GM12873 (cell line): ENCODE data around the gene MLXIPL.

Source experiments
- TF ChIP-seq, protein P1 (sequence below): IDR thresholded peaks from 2 replicates; pipeline ENCODE4 v1.5.1; 2012; ENCODE audit warnings: low read depth, mild to moderate bottlenecking, moderate library complexity, low read length, control low read depth; ENCODE audit not compliant: insufficient read depth; ENCODE audit errors: missing control alignments

Gene MLXIPL

DNA sequence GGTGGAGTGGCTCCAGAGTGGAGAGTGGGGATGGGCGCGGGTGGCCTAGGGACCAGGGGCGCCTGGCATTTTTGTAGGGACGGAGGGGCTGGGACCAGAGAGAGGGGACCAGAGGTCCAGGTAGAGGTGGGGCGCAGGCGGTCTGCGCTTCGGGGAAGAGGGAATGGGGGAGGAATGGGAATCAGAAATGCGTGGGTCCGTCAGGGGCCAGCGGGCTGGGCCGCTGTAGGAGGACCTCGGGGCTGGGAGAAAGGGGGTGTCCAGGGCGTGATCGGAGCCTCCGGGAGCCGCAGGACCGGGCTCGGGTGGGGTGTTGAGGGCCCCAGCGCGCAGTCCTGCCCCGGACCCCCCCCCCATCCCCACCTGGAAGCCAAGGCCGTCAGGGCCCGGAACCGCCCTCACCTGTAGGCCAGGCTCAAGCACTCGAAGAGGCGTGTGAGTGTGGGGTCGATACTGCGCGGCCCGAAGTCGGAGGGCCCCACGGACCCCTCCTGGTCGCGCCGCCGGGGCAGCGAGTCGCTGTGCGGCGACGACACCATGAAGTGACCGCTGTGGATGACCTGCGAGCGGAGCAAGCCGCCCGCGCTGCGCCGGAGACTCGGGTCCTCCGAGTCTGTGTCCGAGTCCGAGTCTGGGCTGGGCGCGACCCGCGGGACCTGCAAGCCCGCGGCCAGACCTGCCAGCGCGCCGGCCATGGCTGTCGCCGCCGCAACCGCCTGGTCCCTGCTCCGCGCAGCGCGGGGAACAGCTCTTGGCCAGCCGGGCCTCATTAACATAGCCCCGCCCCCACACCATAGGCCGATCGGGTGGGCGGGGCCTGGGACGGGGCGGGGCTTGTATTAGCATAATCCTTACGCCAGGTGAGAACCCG is at the start of gene MLXIPL:
MLXIPL (minus strand) TSS at position 725 of the 871 bp plus-strand sequence; CDS start at position 695, 30 bp downstream.
- TF ChIP-seq, protein P1, sequence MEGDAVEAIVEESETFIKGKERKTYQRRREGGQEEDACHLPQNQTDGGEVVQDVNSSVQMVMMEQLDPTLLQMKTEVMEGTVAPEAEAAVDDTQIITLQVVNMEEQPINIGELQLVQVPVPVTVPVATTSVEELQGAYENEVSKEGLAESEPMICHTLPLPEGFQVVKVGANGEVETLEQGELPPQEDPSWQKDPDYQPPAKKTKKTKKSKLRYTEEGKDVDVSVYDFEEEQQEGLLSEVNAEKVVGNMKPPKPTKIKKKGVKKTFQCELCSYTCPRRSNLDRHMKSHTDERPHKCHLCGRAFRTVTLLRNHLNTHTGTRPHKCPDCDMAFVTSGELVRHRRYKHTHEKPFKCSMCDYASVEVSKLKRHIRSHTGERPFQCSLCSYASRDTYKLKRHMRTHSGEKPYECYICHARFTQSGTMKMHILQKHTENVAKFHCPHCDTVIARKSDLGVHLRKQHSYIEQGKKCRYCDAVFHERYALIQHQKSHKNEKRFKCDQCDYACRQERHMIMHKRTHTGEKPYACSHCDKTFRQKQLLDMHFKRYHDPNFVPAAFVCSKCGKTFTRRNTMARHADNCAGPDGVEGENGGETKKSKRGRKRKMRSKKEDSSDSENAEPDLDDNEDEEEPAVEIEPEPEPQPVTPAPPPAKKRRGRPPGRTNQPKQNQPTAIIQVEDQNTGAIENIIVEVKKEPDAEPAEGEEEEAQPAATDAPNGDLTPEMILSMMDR = no peak

DNA sequence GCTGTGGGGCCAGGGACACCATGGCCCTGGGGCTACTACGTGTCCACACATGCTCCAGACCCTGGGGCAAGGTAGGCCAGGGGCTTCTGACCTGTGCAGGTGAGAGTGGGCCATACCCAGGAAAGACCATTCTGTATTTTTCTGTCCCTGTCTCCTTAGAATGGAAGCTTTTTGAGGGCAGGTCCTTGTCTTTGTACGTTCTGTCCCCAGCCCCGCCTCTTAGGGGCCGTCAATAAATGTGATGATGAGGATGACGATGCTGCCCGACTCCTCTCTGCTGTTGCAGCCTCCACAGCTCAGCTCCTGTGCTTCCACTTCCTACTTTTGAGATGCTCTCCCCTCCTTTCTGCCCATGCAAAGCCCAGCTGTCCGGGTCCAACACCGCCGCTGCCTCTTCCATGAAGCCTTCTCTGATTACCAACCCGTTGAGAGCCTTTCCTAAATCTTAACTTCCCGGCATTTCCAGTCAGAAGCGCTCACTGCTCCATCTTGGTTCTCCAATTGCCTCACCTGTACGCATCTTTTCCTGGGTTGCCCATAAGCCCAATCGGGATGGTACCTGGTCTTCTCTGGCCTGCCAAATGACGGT is 47.6 kb upstream of the MLXIPL start:
- TF ChIP-seq, protein P1 = no peak

GRCh38 chr7:73671322-73671661 is 47.0 kb upstream of the MLXIPL start:
- TF ChIP-seq, protein P1 = no peak

- TF ChIP-seq, protein P1 = no peak
Measured at GRCh38 chr7:73669858-73670385, 45.6 kb upstream of the MLXIPL start.

- TF ChIP-seq, protein P1 = no peak
Measured at GRCh38 chr7:73669288-73669701, 45.0 kb upstream of the MLXIPL start.

DNA sequence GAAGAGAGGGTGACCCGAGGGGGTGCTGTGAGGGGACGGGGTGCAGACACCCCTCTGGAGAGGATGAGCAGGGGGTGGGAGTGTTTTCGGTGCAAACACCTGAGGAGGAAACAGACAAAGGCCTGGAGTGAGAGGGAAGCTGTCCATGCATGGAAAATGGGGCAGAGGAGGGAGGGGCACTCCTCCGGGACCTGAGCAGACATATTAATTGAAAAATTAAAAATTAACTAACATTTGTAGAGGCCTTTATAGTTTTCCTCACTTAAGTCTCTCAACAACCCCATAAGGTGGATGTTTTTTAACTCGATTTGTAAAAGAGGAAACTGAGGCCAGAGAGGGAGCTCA is 44.5 kb upstream of the MLXIPL start:
- TF ChIP-seq, protein P1 = no peak

GRCh38 chr7:73668103-73668885 is 44.0 kb upstream of the MLXIPL start:
- TF ChIP-seq, protein P1 = no peak
